Activated CD4-positive, CD25-positive, alpha-beta regulatory T cell (primary cell): ENCODE measurements around the gene SLC7A11.

Experiments
- DNase-seq, 4 experiments: peaks; one replicate each; lab custom pipeline; 2025; lab: John Stamatoyannopoulos, UW

SLC7A11 gene

GRCh38 chr4:138242076-138242833 lies at the start of gene SLC7A11:
TSS of gene SLC7A11 (minus strand) at chr4:138242349. CDS start at chr4:138242069, 280 bp downstream.
- DNase-seq: no peak

DNA sequence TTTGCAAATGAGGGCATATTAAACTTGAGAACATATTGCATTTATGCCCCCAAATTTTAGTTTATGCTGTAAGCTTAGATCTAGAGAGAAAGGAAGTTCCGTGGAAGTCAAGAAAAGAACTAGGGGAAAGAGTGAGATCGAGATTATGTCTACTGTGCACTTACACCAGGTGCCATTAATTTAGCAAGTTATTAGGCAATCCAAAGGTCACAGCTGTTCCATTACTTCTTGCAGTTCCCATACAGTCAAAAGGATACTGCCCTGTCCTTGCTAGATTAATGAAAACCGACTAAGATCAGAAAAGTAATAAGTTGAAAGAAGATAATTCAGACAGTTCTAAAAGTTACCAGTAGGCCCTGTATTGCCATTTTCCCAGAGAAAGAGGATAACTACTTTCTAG lies 49.3 kb upstream of the SLC7A11 start:
- DNase-seq: no peak

DNA sequence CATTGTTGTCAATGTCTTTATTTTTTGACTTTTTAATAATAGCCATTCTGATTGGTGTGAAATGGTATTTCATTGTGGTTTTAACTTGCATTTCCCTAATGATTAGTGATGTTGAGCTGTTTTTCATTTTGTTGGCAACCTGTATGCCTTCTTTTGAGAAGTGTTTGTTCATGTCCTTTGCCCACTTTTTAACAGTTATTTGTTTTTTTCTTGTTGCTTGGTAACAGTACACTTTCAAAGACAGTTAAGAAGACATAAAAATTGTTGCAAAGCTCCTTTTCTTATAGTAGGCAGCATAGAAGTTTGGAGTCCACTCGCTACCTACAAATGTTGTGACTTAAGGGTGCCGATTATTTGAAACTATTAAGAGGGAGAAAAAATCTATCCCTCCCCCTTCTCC lies 48.7 kb upstream of the SLC7A11 start:
- no peak for DNase-seq

- no peak for DNase-seq
Observed at GRCh38 chr4:138279286-138279685, 37.1 kb upstream of the SLC7A11 start.

DNA sequence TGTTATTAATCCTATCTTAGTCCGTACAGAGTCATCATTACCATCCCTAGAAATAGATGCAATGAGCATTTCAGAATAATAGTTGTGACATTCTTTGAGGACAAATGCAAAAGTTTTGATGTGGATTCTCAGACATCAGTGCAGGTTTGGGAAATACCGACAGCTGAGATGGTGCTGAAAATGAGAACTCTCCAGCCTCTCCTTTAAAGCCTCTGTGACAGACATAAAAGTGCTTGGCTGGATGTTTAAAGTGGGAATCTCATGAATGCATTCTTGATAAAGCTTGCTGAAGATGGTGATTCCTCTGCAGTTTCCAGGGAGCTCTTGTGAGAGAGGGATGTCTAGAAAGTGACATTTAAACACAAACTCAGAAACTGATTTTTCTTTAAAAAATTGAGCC lies 35.0 kb upstream of the SLC7A11 start:
- DNase-seq: no peak

DNA sequence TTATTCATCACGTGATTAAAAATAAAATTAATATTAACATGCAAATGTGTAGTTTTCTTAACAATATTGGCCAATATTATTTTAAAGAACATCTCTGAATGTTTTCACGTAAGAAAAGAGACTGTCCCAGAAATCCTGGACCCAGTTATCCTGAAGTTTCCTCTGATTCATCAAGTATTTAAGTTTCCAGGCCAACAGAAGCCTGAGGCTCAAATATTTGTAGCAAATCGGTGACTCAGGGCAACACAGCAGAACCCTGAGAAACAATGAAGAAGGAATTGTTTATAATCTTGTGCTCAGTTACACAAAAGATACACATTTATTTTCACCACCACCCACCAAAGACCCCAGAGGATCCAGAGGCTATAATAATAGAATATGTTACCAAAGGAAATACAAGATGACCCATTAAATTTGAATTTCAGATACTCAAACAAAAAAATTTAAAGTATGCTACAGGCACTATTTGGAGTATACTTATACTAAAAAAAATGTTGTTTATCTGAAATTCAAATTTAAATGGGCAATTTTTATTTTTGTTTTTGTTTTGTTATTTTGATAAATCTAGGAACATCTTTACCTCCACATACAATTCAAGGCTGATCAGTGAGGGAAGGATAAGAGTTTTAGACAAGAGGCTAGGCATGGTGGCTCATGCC lies 33.9 kb upstream of the SLC7A11 start:
- no peak for DNase-seq

DNA sequence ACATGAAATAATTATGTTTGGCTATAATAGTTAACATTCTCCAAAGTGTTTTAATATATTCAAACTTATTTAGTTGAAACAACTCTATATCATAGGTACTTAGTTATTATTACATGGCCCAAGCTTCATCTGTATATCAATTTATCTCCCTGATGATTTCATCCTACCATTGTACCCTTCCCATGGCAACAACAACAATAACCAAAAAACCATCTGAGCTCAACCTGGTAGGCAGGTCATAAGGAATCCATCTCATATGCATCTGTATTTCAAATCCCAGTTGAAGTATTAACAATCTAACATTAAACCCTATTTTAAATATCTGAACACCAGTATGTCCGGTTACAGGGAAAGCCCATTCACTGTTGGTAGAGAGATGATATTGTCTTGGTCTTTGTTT lies 33.1 kb upstream of the SLC7A11 start:
- no peak for DNase-seq

- DNase-seq: no peak
Observed at GRCh38 chr4:138269175-138269574, 27.0 kb upstream of the SLC7A11 start.

DNA sequence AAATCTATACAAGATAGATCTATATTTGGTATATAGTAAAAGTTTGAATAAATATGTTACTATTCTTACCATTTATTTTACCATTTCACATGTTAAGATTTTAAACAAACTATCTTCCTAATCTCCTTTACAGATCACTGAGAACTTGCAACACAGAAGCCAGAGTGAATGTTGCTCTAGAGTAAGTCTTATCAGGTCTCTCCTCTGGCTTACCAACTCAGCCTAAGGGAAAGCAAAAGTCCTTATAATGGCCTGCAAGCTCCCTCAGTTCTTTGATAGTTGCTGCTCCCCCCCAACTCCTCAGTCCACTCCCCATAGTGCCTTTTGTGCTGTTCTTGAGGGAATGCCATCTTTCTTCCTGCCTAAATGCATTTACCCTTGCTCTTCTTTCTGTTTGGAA lies 25.7 kb upstream of the SLC7A11 start:
- no peak for DNase-seq

GRCh38 chr4:138266948-138267347 lies 24.8 kb upstream of the SLC7A11 start:
- no peak for DNase-seq

GRCh38 chr4:138263247-138263816 lies 21.2 kb upstream of the SLC7A11 start:
- DNase-seq: no peak

DNA sequence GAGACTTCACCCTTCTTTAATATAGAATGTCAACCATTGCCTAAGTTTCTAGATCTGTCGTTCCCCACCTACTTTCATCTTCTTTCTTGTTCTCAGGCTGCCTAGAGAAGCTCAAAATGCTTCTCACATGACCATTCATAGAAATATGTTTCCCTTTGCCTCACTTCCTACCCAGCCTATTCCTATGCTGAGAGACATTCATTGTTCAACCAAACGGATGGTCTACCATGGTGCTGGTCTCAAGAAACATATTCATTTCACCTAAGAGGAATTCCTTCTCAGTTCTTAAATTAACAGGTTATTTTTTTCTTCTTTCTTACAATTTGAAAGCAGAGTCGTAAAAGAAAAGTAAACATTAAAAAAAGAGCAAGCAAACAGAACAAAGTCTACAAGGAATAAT lies 20.3 kb upstream of the SLC7A11 start:
- DNase-seq: no peak

GRCh38 chr4:138262030-138262429 lies 19.9 kb upstream of the SLC7A11 start:
- DNase-seq: no peak

DNA sequence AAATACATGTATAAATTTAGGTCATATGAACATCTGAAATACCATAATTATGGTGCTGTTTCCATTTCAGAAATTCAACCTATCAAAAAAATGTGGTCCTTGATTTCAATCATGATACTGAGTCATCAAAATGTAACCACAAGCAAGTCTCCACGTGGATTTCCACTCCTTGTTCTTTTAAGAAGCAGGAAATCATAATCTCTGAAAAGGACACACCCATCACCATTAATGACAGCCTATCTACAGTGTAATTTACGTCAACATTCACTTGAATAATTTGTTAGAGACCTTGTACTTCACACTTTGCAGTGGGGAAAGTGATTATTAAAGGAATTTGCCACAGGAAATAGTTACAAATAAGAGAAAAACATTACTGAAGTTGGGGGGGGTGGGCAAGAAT lies 17.7 kb upstream of the SLC7A11 start:
- no peak for DNase-seq

DNA sequence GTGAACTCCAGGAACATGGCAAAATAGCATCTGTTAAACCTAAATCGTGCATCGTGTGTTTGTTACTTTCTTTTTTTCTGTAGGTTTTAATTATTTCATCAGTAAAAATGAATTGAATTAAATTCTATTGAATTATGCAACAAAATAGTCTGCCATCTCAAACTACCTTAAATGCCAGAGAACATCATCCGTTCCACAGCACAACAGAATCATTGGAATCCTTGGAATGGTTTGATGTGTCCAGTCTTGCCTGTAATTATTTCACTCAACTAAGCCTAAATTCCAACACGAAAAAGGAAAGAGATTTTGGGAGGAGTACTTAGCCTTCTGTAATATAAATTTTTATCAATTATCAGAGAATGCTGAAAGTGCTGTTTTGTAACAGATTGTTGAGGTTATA lies 17.1 kb upstream of the SLC7A11 start:
- DNase-seq: no peak

GRCh38 chr4:138256608-138257007 lies 14.5 kb upstream of the SLC7A11 start:
- no peak for DNase-seq

DNA sequence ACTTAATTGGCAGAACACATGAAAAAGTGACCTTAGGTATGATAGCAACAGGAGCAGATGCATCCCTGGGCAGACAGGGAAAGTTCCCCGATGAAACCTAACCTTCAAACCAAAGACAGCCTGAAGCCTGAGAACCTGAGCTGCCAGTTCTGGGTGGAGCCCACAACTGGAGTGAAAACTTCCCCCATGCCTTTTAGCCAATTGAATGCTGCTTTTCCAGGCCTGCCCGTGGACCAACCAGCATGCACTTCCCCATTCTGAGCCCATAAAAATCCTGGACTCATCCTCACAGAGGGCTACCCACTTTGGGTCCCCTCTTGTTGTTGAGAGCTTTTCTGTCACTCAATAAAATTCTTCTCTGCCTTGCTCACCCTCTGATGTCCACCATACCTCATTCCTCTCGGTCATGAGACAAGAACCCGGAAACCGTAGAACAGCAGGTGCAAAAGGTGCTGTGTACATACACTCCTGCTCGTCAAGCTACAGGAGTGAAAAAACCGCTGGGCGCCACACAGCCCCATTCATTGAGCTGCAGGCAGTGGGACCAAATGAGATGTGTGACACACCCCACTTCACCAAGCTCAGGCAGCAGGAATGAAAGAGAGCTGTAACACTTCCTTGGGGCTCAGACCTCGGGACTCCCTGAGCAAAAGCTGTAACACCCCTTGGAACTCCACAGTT lies 13.9 kb upstream of the SLC7A11 start:
- DNase-seq: no peak

GRCh38 chr4:138252551-138252950 lies 10.4 kb upstream of the SLC7A11 start:
- DNase-seq: no peak

DNA sequence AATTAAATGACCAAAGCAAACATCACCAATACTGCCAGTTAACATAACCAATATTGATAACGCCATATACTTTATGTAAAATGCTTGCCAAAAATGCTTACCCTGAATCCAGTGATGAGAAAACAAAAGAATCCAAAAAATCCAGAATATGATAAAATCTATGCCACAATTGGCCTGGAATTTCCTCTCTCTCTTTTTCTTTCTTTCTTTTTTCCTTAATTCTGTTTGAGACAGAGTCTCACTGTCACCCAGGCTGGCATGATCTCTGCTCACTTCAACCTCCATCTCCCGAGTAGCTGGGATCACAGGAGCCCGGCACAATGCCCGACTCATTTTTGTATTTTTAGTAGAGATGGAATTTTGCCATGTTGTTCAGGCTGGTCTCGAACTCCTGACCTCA lies 9.8 kb upstream of the SLC7A11 start:
- DNase-seq: no peak

- no peak for DNase-seq
Observed at GRCh38 chr4:138249132-138249531, 7.0 kb upstream of the SLC7A11 start.

DNA sequence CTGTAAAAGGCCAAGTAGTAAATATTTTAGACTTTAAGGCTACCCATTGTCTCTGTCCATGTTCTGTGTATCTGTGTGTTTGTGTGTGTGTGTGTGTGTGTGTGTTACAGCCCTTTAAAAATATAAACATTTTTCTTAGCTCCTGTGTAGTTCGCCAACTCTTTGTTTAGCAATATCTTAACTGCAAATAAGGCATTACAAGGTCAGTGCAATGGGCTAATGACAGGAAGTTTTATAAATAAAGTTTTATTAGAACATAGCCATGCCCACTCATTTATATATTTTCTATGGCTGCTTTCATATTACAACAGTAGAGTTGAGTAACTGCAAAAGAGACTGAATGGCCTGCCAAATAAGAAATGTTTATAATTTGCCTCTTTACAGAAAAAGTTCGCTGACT lies 5.9 kb upstream of the SLC7A11 start:
- DNase-seq: no peak

GRCh38 chr4:138247643-138248042 lies 5.5 kb upstream of the SLC7A11 start:
- no peak for DNase-seq

- DNase-seq: no peak
Observed at GRCh38 chr4:138243369-138243768, 1.2 kb upstream of the SLC7A11 start.
